Fibroblast of villous mesenchyme (primary cell): ENCODE measurements around the gene VSTM2L. TPM values are rescaled to one million over a fixed set of nuclear protein-coding genes. Genes with fewer than 3 reads are reported as not detected.

Experiments used
- DNase-seq: peaks from one replicate; pipeline ENCODE4 v3.0.0-alpha.2; 2010; ENCODE audit warnings: low read depth
- H3K4me3 ChIP-seq: 2 replicates; pipeline ENCODE4 v1.5.1; 2011; ENCODE audit warnings: low read depth, mild to moderate bottlenecking, low read length
- total RNA-seq: library from RNA; depleted of rRNA; stranded (reverse); fragments of >200 nt; gene quantifications from 2 replicates; pipeline ENCODE4 v1.2.3, GENCODE V29; 2012
- TF ChIP-seq, protein P1 (sequence below): IDR thresholded peaks from 2 replicates; pipeline ENCODE4 v1.5.1; 2012; ENCODE audit warnings: low read depth, mild to moderate bottlenecking, low read length; ENCODE audit not compliant: insufficient read depth

VSTM2L gene
- total RNA-seq, 1 donor, result 1.3 TPM

DNA sequence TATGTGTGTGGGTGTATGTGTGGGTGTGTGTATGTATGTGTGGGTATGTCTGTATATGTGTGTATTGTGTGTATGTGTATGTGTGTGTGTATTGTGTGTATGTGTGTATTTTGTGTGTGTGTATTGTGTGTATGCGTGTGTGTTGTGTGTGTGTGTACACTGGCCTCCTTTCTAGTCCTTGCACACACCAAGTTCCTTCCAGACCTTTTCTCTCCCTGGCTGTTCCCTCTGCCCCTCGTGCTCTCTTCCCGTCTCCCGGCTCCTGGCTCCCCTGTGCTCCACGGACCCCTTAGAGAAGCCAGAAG is 11.4 kb downstream of the VSTM2L start:
- no peak for DNase-seq
- H3K4me3 ChIP-seq, result no peak overlapping the region
- TF ChIP-seq, protein P1, sequence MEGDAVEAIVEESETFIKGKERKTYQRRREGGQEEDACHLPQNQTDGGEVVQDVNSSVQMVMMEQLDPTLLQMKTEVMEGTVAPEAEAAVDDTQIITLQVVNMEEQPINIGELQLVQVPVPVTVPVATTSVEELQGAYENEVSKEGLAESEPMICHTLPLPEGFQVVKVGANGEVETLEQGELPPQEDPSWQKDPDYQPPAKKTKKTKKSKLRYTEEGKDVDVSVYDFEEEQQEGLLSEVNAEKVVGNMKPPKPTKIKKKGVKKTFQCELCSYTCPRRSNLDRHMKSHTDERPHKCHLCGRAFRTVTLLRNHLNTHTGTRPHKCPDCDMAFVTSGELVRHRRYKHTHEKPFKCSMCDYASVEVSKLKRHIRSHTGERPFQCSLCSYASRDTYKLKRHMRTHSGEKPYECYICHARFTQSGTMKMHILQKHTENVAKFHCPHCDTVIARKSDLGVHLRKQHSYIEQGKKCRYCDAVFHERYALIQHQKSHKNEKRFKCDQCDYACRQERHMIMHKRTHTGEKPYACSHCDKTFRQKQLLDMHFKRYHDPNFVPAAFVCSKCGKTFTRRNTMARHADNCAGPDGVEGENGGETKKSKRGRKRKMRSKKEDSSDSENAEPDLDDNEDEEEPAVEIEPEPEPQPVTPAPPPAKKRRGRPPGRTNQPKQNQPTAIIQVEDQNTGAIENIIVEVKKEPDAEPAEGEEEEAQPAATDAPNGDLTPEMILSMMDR, result no peak

DNA sequence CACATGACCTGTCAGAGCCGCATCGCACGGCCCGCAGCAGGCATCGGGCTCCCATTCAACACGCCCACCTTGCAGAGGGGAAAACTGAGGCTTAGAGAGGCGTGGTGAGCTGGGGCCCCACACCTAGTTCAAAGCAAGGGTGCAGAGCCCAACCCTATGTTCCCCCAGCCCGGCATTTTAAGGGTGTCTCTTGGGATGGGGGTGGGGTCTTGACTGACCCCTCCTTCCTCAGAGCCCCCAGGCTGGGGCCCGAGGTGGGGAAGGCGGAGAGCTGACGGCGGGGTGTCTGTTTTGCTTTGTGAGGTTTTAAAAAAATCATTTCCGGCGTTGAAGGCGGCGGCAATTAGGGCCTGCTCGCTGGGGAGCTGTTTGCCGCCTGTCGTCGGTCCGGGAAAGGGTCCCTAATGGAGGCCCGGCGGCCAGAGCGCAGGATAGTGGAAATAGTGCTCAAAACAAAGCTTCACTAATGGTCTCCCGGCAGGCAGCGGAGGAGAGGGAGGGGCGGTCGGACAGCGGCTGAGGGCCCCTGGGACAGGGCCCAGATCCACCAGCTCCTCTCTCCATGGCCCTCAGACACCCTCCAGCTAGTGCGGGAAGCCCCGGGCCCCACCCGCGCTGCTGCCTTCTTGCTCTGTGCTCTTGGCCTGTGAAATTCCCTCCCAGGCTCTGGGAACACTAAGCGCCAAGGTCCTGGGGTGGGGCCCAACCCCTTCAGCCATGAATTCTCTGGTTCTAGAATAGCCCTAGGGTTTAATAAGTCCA is 11.9 kb downstream of the VSTM2L start:
- no peak for DNase-seq
- peak overlapping the region; percentile 15 for H3K4me3 ChIP-seq
- TF ChIP-seq, protein P1, result no peak

DNA sequence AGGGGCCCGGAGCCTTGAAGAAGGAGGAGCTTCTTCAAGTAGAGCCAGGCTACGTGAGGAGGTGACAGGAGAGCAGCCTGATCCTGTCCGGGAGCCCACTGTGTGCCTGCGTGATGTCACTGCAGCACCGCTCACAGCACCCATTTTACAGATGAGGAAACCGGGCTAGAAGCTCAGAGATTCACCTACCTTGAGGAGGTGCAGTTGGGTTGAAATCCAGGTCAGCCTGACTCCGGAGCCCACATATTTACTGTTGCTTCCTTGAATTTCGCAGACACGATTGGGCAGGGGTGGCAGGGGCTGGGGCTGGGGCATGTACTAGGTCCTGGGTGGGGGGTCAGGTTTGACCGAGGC is 12.5 kb downstream of the VSTM2L start:
- TF ChIP-seq, protein P1, result no peak
- no peak overlapping the region for H3K4me3 ChIP-seq
- DNase-seq, result no peak

DNA sequence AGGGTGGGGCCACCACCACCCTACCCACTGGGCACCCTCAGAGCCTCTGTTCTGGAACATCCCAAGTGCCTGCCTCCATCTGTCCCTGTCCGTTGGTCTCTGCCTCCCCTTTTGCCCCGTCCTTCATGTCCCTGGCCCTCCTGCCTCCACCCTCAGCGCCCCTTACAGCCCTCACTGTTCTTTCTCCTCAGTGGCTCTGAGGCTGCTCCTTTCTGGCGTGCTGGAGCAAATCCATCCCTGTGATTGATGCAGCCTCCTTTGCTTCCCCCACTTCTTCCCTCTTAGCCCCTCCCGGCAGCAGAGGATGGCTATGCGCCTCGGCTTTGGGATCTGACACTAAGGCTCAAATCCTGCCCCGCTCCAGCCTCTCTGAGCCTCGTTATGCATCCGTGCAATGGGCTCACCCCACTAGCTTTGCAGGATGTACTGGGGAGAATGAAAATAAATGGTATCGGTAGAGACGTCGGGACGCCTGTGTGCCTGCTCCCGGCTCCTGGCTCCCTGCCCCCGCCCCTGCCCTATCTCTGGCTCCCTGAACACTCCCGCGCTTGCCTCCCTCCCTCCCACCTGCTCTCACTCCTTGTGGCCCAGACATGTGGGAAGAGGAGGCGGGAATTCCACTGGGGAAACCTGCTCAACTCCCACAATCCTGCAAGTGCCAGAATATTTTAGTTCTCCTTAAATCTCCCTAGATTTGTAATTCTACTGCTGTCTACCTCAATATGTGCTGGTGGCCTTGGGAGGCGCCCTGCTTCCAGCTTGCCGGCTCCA is 13.1 kb downstream of the VSTM2L start:
- no peak for DNase-seq
- H3K4me3 ChIP-seq, result no peak overlapping the region
- TF ChIP-seq, protein P1, result no peak

DNA sequence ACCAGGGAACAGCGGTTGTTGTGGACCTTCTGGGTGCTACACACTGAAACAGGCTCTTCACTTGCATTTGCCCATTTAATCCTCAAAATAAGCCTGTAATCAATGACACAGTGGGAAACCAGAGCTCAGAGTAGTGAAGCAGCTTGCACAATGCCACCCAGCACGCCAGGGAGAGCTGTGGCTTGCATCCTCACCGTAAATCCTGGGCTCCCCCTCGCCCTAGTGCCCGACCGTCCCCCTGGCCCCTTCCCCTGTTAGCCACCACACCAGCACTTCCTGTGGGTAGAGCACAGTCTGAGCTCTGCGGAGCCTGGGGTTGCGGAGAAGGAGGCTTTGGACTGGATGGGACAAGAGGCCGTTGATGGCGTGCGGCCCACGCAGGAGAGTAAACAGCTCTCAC is 14.5 kb downstream of the VSTM2L start:
- TF ChIP-seq, protein P1, result no peak
- H3K4me3 ChIP-seq, result no peak overlapping the region
- DNase-seq, result no peak

DNA sequence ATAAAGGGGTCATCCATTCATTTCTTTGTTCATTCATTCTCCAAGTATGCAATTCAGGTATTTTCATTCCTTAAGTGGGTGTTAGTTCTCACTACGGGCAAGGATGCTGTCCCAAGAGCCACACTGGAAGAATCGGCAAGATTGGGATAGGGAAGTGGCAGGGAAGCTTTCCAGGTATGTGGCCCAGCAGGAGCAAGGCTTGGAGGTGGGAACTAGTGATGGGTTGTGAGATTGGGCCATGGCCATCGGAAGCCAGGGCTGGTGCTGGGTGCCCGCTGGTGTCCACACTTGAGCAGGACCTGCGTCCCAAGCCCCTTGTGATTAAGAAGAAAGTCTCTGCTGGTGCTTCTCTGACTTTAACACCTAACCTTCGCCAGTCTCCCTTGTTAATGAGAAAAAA is 15.1 kb downstream of the VSTM2L start:
- no peak overlapping the region for H3K4me3 ChIP-seq
- no peak for DNase-seq
- TF ChIP-seq, protein P1, result no peak
